ENCODE data around the gene CAMSAP1.

DNA sequence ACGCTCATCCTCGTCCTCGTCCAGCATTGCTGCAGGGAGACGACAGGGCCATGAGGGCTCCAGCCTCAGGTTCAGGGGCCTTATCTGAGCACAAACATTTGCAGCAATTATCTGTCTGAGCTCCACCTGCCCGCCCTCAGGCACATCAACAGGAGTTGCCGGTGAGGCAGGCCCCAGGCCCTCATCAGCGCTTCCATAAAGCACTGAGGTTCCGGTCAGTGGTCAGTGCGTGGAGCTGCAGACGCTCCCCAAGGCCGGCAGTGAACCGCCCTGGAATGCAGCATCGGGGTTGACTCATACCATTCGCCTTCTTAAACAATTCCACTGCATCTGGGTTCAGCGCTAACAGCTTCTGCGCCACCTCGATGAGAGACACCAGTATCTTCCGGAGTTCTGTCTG, 38.6 kb upstream of the CAMSAP1 start:
- TF ChIP-seq, protein P1, sequence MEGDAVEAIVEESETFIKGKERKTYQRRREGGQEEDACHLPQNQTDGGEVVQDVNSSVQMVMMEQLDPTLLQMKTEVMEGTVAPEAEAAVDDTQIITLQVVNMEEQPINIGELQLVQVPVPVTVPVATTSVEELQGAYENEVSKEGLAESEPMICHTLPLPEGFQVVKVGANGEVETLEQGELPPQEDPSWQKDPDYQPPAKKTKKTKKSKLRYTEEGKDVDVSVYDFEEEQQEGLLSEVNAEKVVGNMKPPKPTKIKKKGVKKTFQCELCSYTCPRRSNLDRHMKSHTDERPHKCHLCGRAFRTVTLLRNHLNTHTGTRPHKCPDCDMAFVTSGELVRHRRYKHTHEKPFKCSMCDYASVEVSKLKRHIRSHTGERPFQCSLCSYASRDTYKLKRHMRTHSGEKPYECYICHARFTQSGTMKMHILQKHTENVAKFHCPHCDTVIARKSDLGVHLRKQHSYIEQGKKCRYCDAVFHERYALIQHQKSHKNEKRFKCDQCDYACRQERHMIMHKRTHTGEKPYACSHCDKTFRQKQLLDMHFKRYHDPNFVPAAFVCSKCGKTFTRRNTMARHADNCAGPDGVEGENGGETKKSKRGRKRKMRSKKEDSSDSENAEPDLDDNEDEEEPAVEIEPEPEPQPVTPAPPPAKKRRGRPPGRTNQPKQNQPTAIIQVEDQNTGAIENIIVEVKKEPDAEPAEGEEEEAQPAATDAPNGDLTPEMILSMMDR (IDR thresholded peaks at IDR 0.05; ENCODE audit: insufficient read depth, low read depth, low read length), result no peak
- no peak for TF ChIP-seq EZH2 (IDR thresholded peaks at IDR 0.05; ENCODE audit: insufficient read depth, low read length)
